ENCODE measurements around the gene TPPP3. TPM values are rescaled to one million over a fixed set of nuclear protein-coding genes. Genes with fewer than 3 reads are reported as not detected.

The TPPP3 gene
- polyA plus RNA-seq (2012; rRNA removed): 33.5 and 36.2 TPM in 2 replicates
- polyA plus RNA-seq (2012; cell fraction: cytosol; rRNA removed): 22.8 and 30.9 TPM in 2 replicates
- polyA plus RNA-seq (2012; cell fraction: nucleus; rRNA removed): 21.8 and 23.5 TPM in 2 replicates

DNA sequence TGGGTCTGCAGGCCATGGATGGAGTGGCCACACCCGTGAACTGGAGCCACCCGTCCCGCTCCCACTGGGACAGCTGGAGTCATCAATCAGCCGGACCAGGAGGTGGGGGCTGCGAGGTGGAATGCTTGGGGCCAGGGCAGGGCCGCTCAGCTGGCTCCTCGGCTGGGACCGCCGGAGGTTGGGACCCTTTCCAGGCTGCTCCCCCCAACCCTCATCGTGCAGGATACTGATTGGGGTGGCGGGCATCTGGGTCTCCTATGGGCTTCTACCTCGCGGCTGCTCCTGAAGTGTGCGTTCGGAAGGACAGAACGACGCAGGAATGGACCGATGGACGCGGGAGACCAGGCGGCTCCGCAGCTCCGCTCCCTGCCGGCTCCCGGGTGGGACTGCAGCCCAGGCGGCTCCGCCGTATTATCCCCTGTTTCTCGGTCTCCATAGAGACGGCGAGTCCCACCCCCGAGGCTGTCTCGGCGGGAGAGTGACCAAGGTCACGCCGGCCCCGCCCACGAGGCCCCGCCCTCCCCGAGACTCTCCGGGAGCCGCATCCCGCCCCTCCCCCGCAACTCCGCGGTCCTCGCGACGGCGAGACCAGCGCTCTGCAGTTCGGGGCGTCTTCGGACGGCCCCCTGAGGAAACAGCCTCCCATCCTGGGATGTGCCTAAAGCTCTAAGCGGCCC is at the start of gene TPPP3:
Gene TPPP3 (minus strand): TSS at position 388 of the 677 bp plus-strand sequence. CDS start 2,387 bp downstream, outside the sequence.
- Histone ChIP-seq H4K20me1 (ENCODE audit: insufficient read depth) (no peaks in the 10 kb centered on the region), H3F3A (replicated peaks; ENCODE audit: insufficient read depth) (peaks cover 5% of the 10 kb centered on the region), H3K27ac (ENCODE audit: low read depth in 2 of 2, low read length in 1 of 2) (peak within 1 kb of the TSS; percentile 64 to 65; a peak in 3 of 4 replicates), H3K4me1 (ENCODE audit: control insufficient read depth in 1 of 2, insufficient read depth in 2 of 2, low read depth in 1 of 2, low read length in 1 of 2) (peaks cover 10 to 50% of the 10 kb centered on the region in 2 experiments; a peak in 2 of 4 replicates), H2AFZ (ENCODE audit: low read depth) (peak within 1 kb of the TSS; percentile 85; the same call in 1 of the 2 replicates), H3K4me2 (peak within 1 kb of the TSS; percentile 89), H3K79me2 (ENCODE audit: insufficient read depth) (no peaks in the 10 kb centered on the region), H3K4me3 (ENCODE audit: low read depth in 2 of 2, low read length in 1 of 2) (peak within 1 kb of the TSS; percentile 55 to 59), H3K9ac (peak within 1 kb of the TSS; percentile 70), H3K36me3 (replicated peaks in 1 of 2; ENCODE audit: control insufficient read depth in 1 of 2, insufficient read depth in 2 of 2, low read length in 1 of 2) (no peaks in the 10 kb centered on the region), H3K27me3 (ENCODE audit: insufficient read depth) (no peaks in the 10 kb centered on the region), H3K9me3 (no peaks in the 10 kb centered on the region), H3K9me2 (no peaks in the 10 kb centered on the region)
- POLR2A ChIA-PET: interaction anchor here (0.7 kb wide), 1 partner anchor 785 kb away, joined by 4 read pairs; no protein-coding TSS in a partner anchor
- peak; percentile 98 for DNase-seq
- 10% methylated on average over 30 of the region's 56 CpGs for WGBS (ENCODE audit: low lambda C conversion rate)
- CTCF ChIA-PET: interaction anchor here (0.6 to 2.2 kb wide), 20 partner anchors 9 to 133 kb away, joined by 3 to 15 read pairs (median 4); partner anchors contain the start of genes KCTD19, LRRC36 and ZDHHC1
- TF ChIP-seq REST (IDR thresholded peaks at IDR 0.05; ENCODE audit: low read depth, low read length) (peak; percentile 13; the same call in 1 of the 2 replicates), POLR2AphosphoS5 (IDR thresholded peaks at IDR 0.05; ENCODE audit: low read depth, low read length) (peak; percentile 41; the same call in 1 of the 2 replicates), RAD21 (IDR thresholded peaks at IDR 0.05; ENCODE audit: low read length) (peak; percentile 49), NRF1 (IDR thresholded peaks at IDR 0.05; ENCODE audit: low read depth, low read length) (0 out of 2 replicates have a peak, but pooled peaks have one; percentile 3), TCF12 (IDR thresholded peaks at IDR 0.05) (no peak), EZH2phosphoT487 (IDR thresholded peaks at IDR 0.05; ENCODE audit: borderline replicate concordance, low read depth) (no peak), GATA2 (CRISPR knock-in tag; IDR thresholded peaks at IDR 0.05) (no peak), FOXJ3 (CRISPR knock-in tag; IDR thresholded peaks at IDR 0.05) (no peak), MEF2A (IDR thresholded peaks at IDR 0.05; ENCODE audit: borderline replicate concordance, low read depth) (no peak), PBX3 (IDR thresholded peaks at IDR 0.05) (0 out of 2 replicates have a peak, but pooled peaks have one; percentile 0), FOXM1 (IDR thresholded peaks at IDR 0.05; ENCODE audit: low read depth) (no peak), JUND (IDR thresholded peaks at IDR 0.05) (no peak), GABPA (IDR thresholded peaks at IDR 0.05; ENCODE audit: low read depth) (no peak), RFX5 (IDR thresholded peaks at IDR 0.05; ENCODE audit: low read length) (no peak), RCOR1 (IDR thresholded peaks at IDR 0.05; ENCODE audit: low read length) (no peak), YY1 (IDR thresholded peaks at IDR 0.05; ENCODE audit: low read depth) (no peak), USF2 (IDR thresholded peaks at IDR 0.05; ENCODE audit: borderline replicate concordance, low read depth, low read length) (no peak), SIN3A (IDR thresholded peaks at IDR 0.05; ENCODE audit: borderline replicate concordance, low read depth, low read length) (no peak), CHD2 (IDR thresholded peaks at IDR 0.05; ENCODE audit: low read length, partially characterized antibody) (peak; percentile 54), SMC3 (IDR thresholded peaks at IDR 0.05; ENCODE audit: low read depth, low read length) (peak; percentile 51), TAF1 (IDR thresholded peaks at IDR 0.05; ENCODE audit: borderline replicate concordance, low read depth, low read length) (0 out of 2 replicates have a peak, but pooled peaks have one; percentile 37), NFIC (IDR thresholded peaks at IDR 0.05; ENCODE audit: borderline replicate concordance) (no peak)
- TF ChIP-seq, protein P1, sequence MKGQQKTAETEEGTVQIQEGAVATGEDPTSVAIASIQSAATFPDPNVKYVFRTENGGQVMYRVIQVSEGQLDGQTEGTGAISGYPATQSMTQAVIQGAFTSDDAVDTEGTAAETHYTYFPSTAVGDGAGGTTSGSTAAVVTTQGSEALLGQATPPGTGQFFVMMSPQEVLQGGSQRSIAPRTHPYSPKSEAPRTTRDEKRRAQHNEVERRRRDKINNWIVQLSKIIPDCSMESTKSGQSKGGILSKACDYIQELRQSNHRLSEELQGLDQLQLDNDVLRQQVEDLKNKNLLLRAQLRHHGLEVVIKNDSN (IDR thresholded peaks at IDR 0.05; ENCODE audit: borderline replicate concordance, low read depth): no peak
- TF ChIP-seq, protein P2, sequence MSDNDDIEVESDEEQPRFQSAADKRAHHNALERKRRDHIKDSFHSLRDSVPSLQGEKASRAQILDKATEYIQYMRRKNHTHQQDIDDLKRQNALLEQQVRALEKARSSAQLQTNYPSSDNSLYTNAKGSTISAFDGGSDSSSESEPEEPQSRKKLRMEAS (IDR thresholded peaks at IDR 0.05; ENCODE audit: low read depth): no peak
- TF ChIP-seq, protein P3, sequence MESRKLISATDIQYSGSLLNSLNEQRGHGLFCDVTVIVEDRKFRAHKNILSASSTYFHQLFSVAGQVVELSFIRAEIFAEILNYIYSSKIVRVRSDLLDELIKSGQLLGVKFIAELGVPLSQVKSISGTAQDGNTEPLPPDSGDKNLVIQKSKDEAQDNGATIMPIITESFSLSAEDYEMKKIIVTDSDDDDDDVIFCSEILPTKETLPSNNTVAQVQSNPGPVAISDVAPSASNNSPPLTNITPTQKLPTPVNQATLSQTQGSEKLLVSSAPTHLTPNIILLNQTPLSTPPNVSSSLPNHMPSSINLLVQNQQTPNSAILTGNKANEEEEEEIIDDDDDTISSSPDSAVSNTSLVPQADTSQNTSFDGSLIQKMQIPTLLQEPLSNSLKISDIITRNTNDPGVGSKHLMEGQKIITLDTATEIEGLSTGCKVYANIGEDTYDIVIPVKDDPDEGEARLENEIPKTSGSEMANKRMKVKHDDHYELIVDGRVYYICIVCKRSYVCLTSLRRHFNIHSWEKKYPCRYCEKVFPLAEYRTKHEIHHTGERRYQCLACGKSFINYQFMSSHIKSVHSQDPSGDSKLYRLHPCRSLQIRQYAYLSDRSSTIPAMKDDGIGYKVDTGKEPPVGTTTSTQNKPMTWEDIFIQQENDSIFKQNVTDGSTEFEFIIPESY (IDR thresholded peaks at IDR 0.05; ENCODE audit: borderline replicate concordance, low read depth): no peak
